Neutrophil (primary cell): ENCODE results near the gene HOXA10.
A peak's percentile ranks its signal among the peaks of the same experiment; 100 is the strongest.

Experiments used
- H3K27ac ChIP-seq: fragments of 200-600 bp; sonication (generic); 2 replicates; pipeline ENCODE4 v1.5.1; 2016; ENCODE audit warnings: mild to moderate bottlenecking, moderate library complexity
- H3K27me3 ChIP-seq: fragments of 200-600 bp; sonication (generic); 2 replicates; pipeline ENCODE4 v1.6.0; 2016; ENCODE audit warnings: mild to moderate bottlenecking
- H3K36me3 ChIP-seq: fragments of 200-600 bp; sonication (generic); 2 replicates; pipeline ENCODE4 v1.5.1; 2017
- H3K4me1 ChIP-seq, 2 experiments: fragments of 200-600 bp in 1 of 2; sonication (generic) in 1 of 2; 1 replicate in 1 of 2; 2 replicates in 1 of 2; pipeline versions ENCODE4 v1.5.1 to v1.6.1; 2013 to 2016; ENCODE audit warnings: low read depth in 1 of 2, low read length in 1 of 2, mild to moderate bottlenecking in 1 of 2, moderate library complexity in 1 of 2; ENCODE audit not compliant: control insufficient read depth in 1 of 2, insufficient read depth in 1 of 2
- H3K4me3 ChIP-seq, 2 experiments: fragments of 200-600 bp in 1 of 2; sonication (generic) in 1 of 2; 1 replicate in 1 of 2; 2 replicates in 1 of 2; pipeline ENCODE4 v1.5.1; 2013 to 2016; ENCODE audit warnings: low read depth in 1 of 2, low read length in 1 of 2, mild to moderate bottlenecking in 1 of 2, moderate library complexity in 1 of 2
- H3K9me3 ChIP-seq: fragments of 200-600 bp; sonication (generic); 2 replicates; pipeline ENCODE4 v1.5.1; 2016
- TF ChIP-seq, protein P1 (sequence below): fragments of 200-600 bp; sonication (generic); IDR thresholded peaks from 2 replicates; pipeline ENCODE4 v1.5.1; 2016; ENCODE audit warnings: antibody characterized with exemption

The HOXA10 gene

DNA sequence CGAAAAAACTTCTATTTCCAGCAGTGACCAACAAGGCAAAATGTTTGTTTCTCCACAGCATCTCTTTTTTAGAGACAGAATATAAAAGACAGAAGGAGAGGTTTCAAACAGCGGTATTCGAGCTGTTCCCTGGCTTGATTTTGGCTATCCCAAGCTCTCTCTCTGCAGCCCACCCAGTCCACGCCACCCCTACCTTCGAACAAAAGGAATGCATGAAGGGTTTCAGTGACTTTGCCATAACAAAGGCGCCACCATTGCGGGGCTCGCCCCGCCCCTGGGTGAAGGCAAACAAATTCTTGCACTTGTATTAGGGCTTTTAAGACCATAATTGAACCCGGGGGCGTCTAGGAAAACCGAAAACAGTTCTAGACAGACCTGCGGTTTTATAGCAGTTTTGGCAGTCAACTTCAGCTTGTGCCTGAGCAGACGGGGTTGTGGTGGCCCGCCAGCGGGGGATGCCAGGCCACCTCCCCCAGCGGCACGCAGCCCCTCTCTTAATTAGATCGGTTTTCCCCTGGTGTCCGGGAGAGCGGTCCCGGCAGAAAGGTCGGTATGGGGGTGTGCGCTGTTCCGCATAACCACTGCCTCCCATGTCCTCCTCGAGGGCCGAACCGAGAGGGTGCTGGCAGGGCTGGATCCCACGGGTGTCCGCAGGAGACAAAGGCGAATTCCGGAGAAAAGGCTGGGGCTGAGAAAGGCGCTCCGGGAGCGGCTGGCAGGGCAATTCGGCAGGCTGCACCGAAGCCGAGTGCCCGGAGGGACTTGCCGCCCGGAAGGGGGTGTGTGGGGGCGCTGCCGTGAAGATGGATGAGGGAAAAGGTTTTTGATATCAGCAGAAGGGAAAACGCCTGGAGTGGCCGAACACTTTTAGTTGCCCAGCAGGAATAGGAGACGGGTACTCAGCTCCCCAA, 13.6 kb upstream of the HOXA10 start:
- TF ChIP-seq, protein P1, sequence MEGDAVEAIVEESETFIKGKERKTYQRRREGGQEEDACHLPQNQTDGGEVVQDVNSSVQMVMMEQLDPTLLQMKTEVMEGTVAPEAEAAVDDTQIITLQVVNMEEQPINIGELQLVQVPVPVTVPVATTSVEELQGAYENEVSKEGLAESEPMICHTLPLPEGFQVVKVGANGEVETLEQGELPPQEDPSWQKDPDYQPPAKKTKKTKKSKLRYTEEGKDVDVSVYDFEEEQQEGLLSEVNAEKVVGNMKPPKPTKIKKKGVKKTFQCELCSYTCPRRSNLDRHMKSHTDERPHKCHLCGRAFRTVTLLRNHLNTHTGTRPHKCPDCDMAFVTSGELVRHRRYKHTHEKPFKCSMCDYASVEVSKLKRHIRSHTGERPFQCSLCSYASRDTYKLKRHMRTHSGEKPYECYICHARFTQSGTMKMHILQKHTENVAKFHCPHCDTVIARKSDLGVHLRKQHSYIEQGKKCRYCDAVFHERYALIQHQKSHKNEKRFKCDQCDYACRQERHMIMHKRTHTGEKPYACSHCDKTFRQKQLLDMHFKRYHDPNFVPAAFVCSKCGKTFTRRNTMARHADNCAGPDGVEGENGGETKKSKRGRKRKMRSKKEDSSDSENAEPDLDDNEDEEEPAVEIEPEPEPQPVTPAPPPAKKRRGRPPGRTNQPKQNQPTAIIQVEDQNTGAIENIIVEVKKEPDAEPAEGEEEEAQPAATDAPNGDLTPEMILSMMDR, result no peak
- Histone ChIP-seq H3K9me3 (no peaks in the 10 kb centered on the region), H3K4me3 (peak overlapping the region in 1 of 2 experiments; percentile 50), H3K4me1 (peaks cover 51 to 63% of the 10 kb centered on the region in 2 experiments), H3K27ac (no peak overlapping the region), H3K27me3 (peaks cover 100% of the 10 kb centered on the region), H3K36me3 (no peaks in the 10 kb centered on the region)

DNA sequence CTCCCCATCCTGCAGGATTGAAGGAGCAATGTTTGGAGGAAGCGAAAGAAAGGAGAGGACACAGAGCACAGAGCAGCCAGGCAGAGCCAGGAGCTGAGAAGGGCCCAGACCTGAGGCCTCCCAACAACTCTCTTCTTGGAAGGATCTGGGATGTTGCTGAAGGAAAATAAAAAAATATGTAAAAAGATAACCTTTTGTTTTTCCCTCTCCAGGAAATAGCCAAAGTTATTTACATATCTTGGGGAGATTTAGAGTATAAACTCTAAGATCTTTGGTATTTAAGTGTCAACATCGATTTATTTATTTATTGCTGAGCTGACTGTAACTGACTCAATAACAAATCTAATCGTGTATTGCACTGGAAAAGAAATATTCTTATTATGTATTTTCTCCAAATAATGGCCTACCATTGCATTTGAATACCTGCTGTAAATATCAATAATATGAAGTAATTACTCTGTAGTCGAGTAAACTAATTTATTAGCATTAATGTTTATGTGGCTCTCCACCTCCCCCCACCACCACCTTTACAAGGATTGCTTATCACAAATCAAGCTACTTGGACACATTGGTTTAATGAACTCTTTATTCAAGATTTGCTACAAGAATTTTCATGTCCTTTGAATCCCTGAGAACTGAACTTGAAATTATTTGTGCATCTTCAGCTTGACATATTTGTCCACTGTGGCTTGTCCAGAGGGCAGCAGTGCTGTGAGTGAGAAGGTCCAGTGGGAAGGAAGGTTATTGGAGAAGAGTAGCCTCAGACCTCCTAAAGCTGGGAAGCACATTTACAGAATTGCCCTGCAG, 12.8 kb upstream of the HOXA10 start:
- no peak overlapping the region for H3K4me3 ChIP-seq
- H3K36me3 ChIP-seq, result no peaks in the 10 kb centered on the region
- TF ChIP-seq, protein P1, result no peak
- no peak overlapping the region for H3K27ac ChIP-seq
- H3K9me3 ChIP-seq, result no peaks in the 10 kb centered on the region
- peaks cover 100% of the 10 kb centered on the region for H3K27me3 ChIP-seq
- peaks cover 43 to 54% of the 10 kb centered on the region in 2 experiments for H3K4me1 ChIP-seq

DNA sequence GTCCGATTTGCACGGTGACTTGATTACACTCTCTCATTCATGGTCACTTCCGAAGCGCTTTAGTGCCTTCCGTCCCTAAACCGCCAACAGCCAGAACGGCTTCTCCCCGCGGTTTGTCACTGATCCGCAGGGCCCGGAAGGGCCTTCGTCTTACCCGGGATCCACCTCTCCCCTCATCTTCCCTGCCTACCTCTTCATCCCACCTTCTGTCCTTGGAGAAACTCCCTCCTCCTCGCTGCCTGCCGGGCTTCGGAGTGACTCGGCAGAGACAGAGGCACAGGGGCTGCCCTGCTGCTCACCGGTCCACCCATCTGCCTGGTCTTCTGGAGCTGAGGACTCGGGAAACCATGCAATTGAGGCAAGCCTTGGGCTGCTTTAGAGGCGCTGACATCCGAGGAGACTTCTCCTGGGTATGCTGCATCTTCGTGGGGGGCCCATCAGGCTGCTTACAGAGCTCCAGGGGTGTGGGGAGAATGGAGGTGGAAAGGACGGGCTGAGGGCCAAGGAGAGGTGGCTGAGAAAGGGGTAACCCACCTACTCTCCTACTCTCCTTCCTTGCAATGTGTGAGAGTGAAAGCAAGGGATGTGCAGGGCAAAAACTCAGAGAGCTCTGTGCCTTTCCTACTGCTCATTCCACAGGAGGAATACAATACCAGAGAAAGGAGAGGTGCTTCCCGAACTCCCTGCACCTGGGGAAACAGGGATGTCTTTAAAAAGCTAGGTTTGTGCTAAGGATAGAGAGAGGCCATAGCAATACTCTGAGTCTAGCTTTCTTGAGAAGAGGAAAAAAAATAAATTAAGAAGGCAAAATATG, 11.9 kb upstream of the HOXA10 start:
- H3K27ac ChIP-seq, result no peak overlapping the region
- H3K9me3 ChIP-seq, result no peaks in the 10 kb centered on the region
- TF ChIP-seq, protein P1, result no peak
- no peak overlapping the region for H3K4me3 ChIP-seq
- H3K4me1 ChIP-seq, result peaks cover 41 to 50% of the 10 kb centered on the region in 2 experiments
- peaks cover 100% of the 10 kb centered on the region for H3K27me3 ChIP-seq
- no peaks in the 10 kb centered on the region for H3K36me3 ChIP-seq

- Histone ChIP-seq H3K9me3 (no peaks in the 10 kb centered on the region), H3K36me3 (no peaks in the 10 kb centered on the region), H3K27me3 (peaks cover 100% of the 10 kb centered on the region), H3K4me1 (peaks cover 41 to 50% of the 10 kb centered on the region in 2 experiments), H3K27ac (no peak within 1 kb of the TSS), H3K4me3 (peak within 1 kb of the TSS; percentile 13 to 45)
- TF ChIP-seq, protein P1, result no peak
Measured at GRCh38 chr7:27185013-27185853, 11.1 kb upstream of the HOXA10 start, which contains the start of gene HOXA11. Gene HOXA11 (minus strand): TSS chr7:27185232. CDS start chr7:27185144, 88 bp downstream.
